ENCODE measurements around the gene PLD3. TPM values are rescaled to one million over a fixed set of nuclear protein-coding genes. Genes with fewer than 3 reads are reported as not detected.
A peak's percentile ranks its signal among the peaks of the same experiment; 100 is the strongest.

Gene PLD3
- total RNA-seq, 1 experiment from 2014 or later = 310 TPM

DNA sequence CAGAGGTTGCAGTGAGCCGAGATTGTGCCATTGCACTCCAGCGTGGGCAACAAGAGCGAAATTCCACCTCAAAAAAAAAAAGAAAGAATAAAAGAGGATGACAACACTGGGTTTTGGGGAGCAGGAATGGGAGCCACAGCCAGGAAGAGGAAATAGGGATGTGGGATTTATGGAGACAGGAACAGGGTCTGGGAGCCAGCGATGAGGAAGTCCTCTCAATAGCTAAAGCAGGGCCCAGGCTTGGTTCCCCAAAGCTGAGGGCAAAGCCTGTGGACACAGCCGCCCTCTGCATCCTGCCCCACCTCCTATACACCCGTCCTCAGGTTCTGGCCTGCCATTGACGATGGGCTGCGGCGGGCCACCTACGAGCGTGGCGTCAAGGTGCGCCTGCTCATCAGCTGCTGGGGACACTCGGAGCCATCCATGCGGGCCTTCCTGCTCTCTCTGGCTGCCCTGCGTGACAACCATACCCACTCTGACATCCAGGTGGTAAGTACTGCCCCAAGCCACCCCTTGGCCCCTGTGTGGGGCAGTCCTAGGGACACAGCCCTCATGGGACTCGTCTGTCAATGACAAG, 27.9 kb downstream of the PLD3 start:
- H3K36me3 ChIP-seq (ENCODE audit: insufficient read depth, low read length, poor library complexity, severe bottlenecking) = peaks cover 33% of the 10 kb centered on the region
- CTCF ChIA-PET = no interaction called here

DNA sequence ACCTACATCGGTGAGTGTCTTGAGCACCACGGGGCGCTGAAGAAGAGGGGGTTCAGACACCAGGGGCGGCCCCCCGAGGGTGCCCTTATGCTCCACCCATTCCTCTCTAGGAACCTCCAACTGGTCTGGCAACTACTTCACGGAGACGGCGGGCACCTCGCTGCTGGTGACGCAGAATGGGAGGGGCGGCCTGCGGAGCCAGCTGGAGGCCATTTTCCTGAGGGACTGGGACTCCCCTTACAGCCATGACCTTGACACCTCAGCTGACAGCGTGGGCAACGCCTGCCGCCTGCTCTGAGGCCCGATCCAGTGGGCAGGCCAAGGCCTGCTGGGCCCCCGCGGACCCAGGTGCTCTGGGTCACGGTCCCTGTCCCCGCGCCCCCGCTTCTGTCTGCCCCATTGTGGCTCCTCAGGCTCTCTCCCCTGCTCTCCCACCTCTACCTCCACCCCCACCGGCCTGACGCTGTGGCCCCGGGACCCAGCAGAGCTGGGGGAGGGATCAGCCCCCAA, 29.4 kb downstream of the PLD3 start:
- POLR2A ChIA-PET (ENCODE audit: low non-redundant PET) = no interaction called here
- intact Hi-C loops (cut with micrococcal nuclease; ENCODE audit: unreplicated experiment) = no loop called here
- Histone ChIP-seq H3K9me3 (ENCODE audit: low read depth, low read length, poor library complexity, severe bottlenecking) (no peaks in the 10 kb centered on the region), H3K27me3 (replicated peaks; ENCODE audit: insufficient read depth, low read depth, low read length, poor library complexity) (no peaks in the 10 kb centered on the region), H3K36me3 (ENCODE audit: insufficient read depth, low read length, poor library complexity, severe bottlenecking) (peaks cover 25% of the 10 kb centered on the region), H3K4me3 (ENCODE audit: low read depth, low read length, poor library complexity, severe bottlenecking) (no peak overlapping the region), H3K27ac (ENCODE audit: low read depth, low read length, poor library complexity, severe bottlenecking) (no peak overlapping the region), H3K4me1 (ENCODE audit: insufficient read depth, low read length, poor library complexity, severe bottlenecking) (no peaks in the 10 kb centered on the region)
- TSS peak; percentile 88 for BruUV-seq (replicated peaks)
- DNase-seq (ENCODE audit: low spot score) = no peak
- TF ChIP-seq, protein P1, sequence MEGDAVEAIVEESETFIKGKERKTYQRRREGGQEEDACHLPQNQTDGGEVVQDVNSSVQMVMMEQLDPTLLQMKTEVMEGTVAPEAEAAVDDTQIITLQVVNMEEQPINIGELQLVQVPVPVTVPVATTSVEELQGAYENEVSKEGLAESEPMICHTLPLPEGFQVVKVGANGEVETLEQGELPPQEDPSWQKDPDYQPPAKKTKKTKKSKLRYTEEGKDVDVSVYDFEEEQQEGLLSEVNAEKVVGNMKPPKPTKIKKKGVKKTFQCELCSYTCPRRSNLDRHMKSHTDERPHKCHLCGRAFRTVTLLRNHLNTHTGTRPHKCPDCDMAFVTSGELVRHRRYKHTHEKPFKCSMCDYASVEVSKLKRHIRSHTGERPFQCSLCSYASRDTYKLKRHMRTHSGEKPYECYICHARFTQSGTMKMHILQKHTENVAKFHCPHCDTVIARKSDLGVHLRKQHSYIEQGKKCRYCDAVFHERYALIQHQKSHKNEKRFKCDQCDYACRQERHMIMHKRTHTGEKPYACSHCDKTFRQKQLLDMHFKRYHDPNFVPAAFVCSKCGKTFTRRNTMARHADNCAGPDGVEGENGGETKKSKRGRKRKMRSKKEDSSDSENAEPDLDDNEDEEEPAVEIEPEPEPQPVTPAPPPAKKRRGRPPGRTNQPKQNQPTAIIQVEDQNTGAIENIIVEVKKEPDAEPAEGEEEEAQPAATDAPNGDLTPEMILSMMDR (conservative IDR thresholded peaks at IDR 0.05; ENCODE audit: low read depth, low read length) = no peak
- no peak for TF ChIP-seq EZH2 (IDR thresholded peaks at IDR 0.05; ENCODE audit: borderline replicate concordance, low read depth, low read length, poor library complexity, severe bottlenecking)
- CTCF ChIA-PET = no interaction called here

More for the DNA sequence above, 27.9 kb downstream of the PLD3 start:
- POLR2A ChIA-PET (ENCODE audit: low non-redundant PET) = no interaction called here
- H3K4me3 ChIP-seq (ENCODE audit: low read depth, low read length, poor library complexity, severe bottlenecking) = no peak overlapping the region
- TF ChIP-seq, protein P1 (conservative IDR thresholded peaks at IDR 0.05; ENCODE audit: low read depth, low read length) = no peak
- TF ChIP-seq EZH2 (IDR thresholded peaks at IDR 0.05; ENCODE audit: borderline replicate concordance, low read depth, low read length, poor library complexity, severe bottlenecking) = no peak
- H3K27me3 ChIP-seq (replicated peaks; ENCODE audit: insufficient read depth, low read depth, low read length, poor library complexity) = no peaks in the 10 kb centered on the region
- no TSS peak for BruUV-seq (replicated peaks)
- DNase-seq (ENCODE audit: low spot score) = no peak
- intact Hi-C loops (cut with micrococcal nuclease; ENCODE audit: unreplicated experiment) = no loop called here
- H3K4me1 ChIP-seq (ENCODE audit: insufficient read depth, low read length, poor library complexity, severe bottlenecking) = no peaks in the 10 kb centered on the region
- no peak overlapping the region for H3K27ac ChIP-seq (ENCODE audit: low read depth, low read length, poor library complexity, severe bottlenecking)
- no peaks in the 10 kb centered on the region for H3K9me3 ChIP-seq (ENCODE audit: low read depth, low read length, poor library complexity, severe bottlenecking)

DNA sequence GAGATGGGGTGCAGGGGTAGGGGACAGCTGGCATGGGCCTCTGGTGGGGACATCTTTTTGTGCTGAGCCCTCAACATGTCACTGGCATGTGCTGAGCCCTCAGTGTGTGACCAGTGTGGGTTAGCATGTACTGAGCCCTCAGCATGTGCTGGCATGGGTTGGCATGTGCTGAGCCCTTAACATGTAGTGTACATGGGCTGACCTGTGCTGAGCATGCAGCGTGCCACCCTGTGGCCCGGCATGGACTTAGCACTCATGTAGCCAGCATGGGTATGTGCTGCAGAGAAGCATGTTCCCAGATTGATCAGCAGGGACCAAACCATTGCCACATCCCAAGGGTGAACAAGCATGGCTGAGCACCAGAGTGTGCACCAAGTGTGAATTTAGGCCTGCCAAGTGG, 30.0 kb downstream of the PLD3 start:
- ChIA-PET POLR2A (ENCODE audit: low non-redundant PET) (no interaction called here), CTCF (no interaction called here)
- intact Hi-C loops (cut with micrococcal nuclease; ENCODE audit: unreplicated experiment) = no loop called here
- no peak for TF ChIP-seq EZH2 (IDR thresholded peaks at IDR 0.05; ENCODE audit: borderline replicate concordance, low read depth, low read length, poor library complexity, severe bottlenecking)
- TF ChIP-seq, protein P1 (conservative IDR thresholded peaks at IDR 0.05; ENCODE audit: low read depth, low read length) = no peak
- H3K9me3 ChIP-seq (ENCODE audit: low read depth, low read length, poor library complexity, severe bottlenecking) = no peaks in the 10 kb centered on the region
- BruUV-seq (replicated peaks) = no TSS peak
- H3K36me3 ChIP-seq (ENCODE audit: insufficient read depth, low read length, poor library complexity, severe bottlenecking) = peaks cover 25% of the 10 kb centered on the region
- DNase-seq (ENCODE audit: low spot score) = no peak
- no peak overlapping the region for H3K27ac ChIP-seq (ENCODE audit: low read depth, low read length, poor library complexity, severe bottlenecking)
- H3K27me3 ChIP-seq (replicated peaks; ENCODE audit: insufficient read depth, low read depth, low read length, poor library complexity) = no peaks in the 10 kb centered on the region
- H3K4me1 ChIP-seq (ENCODE audit: insufficient read depth, low read length, poor library complexity, severe bottlenecking) = no peaks in the 10 kb centered on the region
- H3K4me3 ChIP-seq (ENCODE audit: low read depth, low read length, poor library complexity, severe bottlenecking) = no peak overlapping the region
